Progenitor cell of endocrine pancreas (in vitro differentiated cells): ENCODE measurements around the gene NTN5. TPM values are rescaled to one million over a fixed set of nuclear protein-coding genes. Genes with fewer than 3 reads are reported as not detected.

Source experiments
- DNase-seq: peaks from one replicate; pipeline ENCODE4 v3.0.0; 2021; ENCODE audit warnings: low spot score; ENCODE audit not compliant: unreplicated experiment
- H3K27ac Mint-ChIP-seq: 2 replicates; pipeline ENCODE4 v1.8.0; 2021; ENCODE audit warnings: mild to moderate bottlenecking, moderate library complexity, mixed read lengths
- H3K27me3 Mint-ChIP-seq: 2 replicates; pipeline ENCODE4 v1.8.0; 2021; ENCODE audit warnings: mixed read lengths
- H3K36me3 Mint-ChIP-seq: 2 replicates; pipeline ENCODE4 v1.8.0; 2022; ENCODE audit warnings: mixed read lengths; ENCODE audit not compliant: insufficient read depth
- H3K4me1 Mint-ChIP-seq: 2 replicates; pipeline ENCODE4 v1.8.0; 2021; ENCODE audit warnings: low read depth, mixed read lengths
- H3K4me3 Mint-ChIP-seq: 2 replicates; pipeline ENCODE4 v1.8.0; 2021; ENCODE audit warnings: low read depth, mild to moderate bottlenecking, moderate library complexity, mixed read lengths
- H3K9me3 Mint-ChIP-seq: 2 replicates; pipeline ENCODE4 v1.8.0; 2021; ENCODE audit warnings: low read depth, mixed read lengths
- CTCF ChIP-seq: fragments of 200-600 bp; sonication (generic); IDR thresholded peaks from one replicate; pipeline ENCODE4 v1.5.0; 2021; ENCODE audit warnings: antibody characterized with exemption, mild to moderate bottlenecking; ENCODE audit not compliant: unreplicated experiment
- total RNA-seq: library from RNA; stranded (reverse); gene quantifications from 2 replicates; pipeline ENCODE4 v1.2.1, GENCODE V29; 2021

Gene NTN5
- total RNA-seq, 1 donor from 2014 or later: 0.91 TPM

- TF ChIP-seq CTCF: no peak
- no peak for DNase-seq
- Mint-ChIP-seq H3K9me3 (no peaks in the 10 kb centered on the region), H3K27ac (no peak overlapping the region), H3K4me1 (peaks cover 25% of the 10 kb centered on the region), H3K27me3 (no peaks in the 10 kb centered on the region), H3K4me3 (peak overlapping the region; percentile 77), H3K36me3 (peaks cover 4% of the 10 kb centered on the region)
Measured at GRCh38 chr19:48625891-48626327, 46.9 kb downstream of the NTN5 start.

- Mint-ChIP-seq H3K27ac (peak overlapping the region; percentile 94), H3K9me3 (no peaks in the 10 kb centered on the region), H3K4me3 (peak overlapping the region; percentile 77), H3K4me1 (peaks cover 22% of the 10 kb centered on the region), H3K27me3 (no peaks in the 10 kb centered on the region), H3K36me3 (peaks cover 3% of the 10 kb centered on the region)
- no peak for DNase-seq
- TF ChIP-seq CTCF: no peak
Measured at GRCh38 chr19:48624791-48625723, 47.8 kb downstream of the NTN5 start.

- peak overlapping the region; percentile 77 for H3K4me3 Mint-ChIP-seq
- no peaks in the 10 kb centered on the region for H3K27me3 Mint-ChIP-seq
- DNase-seq: peak; percentile 97
- peak overlapping the region; percentile 97 for H3K27ac Mint-ChIP-seq
- no peak for TF ChIP-seq CTCF
- no peaks in the 10 kb centered on the region for H3K9me3 Mint-ChIP-seq
- H3K4me1 Mint-ChIP-seq: peaks cover 26% of the 10 kb centered on the region
- H3K36me3 Mint-ChIP-seq: peaks cover 4% of the 10 kb centered on the region
Measured at GRCh38 chr19:48624067-48624594, 48.7 kb downstream of the NTN5 start.

- TF ChIP-seq CTCF: no peak
- peak overlapping the region; percentile 77 for H3K4me3 Mint-ChIP-seq
- H3K27ac Mint-ChIP-seq: peak overlapping the region; percentile 97
- H3K27me3 Mint-ChIP-seq: no peaks in the 10 kb centered on the region
- H3K36me3 Mint-ChIP-seq: peaks cover 3% of the 10 kb centered on the region
- H3K4me1 Mint-ChIP-seq: peaks cover 24% of the 10 kb centered on the region
- no peak for DNase-seq
- H3K9me3 Mint-ChIP-seq: no peaks in the 10 kb centered on the region
Measured at GRCh38 chr19:48623556-48624066, 49.2 kb downstream of the NTN5 start.
